GM18505 (cell line): ENCODE measurements around the gene ZNF516.

Source experiments
- ATAC-seq: cut with Tn5 transposase; IDR thresholded peaks from one replicate; pipeline ENCODE4 v1.9.1; 2021; ENCODE audit not compliant: unreplicated experiment
- POLR2A ChIP-seq: IDR thresholded peaks from 4 replicates; pipeline ENCODE4 v1.6.1; 2011; ENCODE audit warnings: borderline replicate concordance; ENCODE audit not compliant: insufficient read depth, insufficient read length; ENCODE audit errors: extremely low read depth

Gene ZNF516

GRCh38 chr18:76370201-76370600, 124.8 kb downstream of the ZNF516 start:
- TF ChIP-seq POLR2A = no peak

GRCh38 chr18:76369791-76370190, 125.3 kb downstream of the ZNF516 start:
- no peak for TF ChIP-seq POLR2A
- no peak for ATAC-seq

More at GRCh38 chr18:76370201-76370600, 124.8 kb downstream of the ZNF516 start:
- ATAC-seq = no peak

- TF ChIP-seq POLR2A = no peak
- ATAC-seq = no peak
Observed at GRCh38 chr18:76368976-76369375, 126.1 kb downstream of the ZNF516 start.

DNA sequence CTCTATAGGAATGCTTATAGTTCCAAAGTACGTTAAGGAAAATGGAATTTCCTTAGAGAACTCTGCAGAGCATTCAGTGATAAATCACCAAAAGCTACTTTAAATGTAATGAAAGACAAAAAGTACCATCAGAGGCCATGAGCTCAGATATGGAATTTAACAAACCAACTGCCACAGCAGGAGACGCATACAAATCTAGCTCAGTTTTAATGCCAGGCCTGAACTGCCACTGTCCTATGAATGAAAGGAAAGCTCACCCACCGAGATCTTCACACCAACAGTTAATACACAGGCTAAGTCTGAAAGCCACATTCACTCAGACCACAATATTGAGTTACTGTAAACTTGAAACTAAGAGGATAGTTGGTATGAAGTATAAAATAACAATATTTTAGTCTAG, 126.8 kb downstream of the ZNF516 start:
- no peak for TF ChIP-seq POLR2A
- no peak for ATAC-seq

DNA sequence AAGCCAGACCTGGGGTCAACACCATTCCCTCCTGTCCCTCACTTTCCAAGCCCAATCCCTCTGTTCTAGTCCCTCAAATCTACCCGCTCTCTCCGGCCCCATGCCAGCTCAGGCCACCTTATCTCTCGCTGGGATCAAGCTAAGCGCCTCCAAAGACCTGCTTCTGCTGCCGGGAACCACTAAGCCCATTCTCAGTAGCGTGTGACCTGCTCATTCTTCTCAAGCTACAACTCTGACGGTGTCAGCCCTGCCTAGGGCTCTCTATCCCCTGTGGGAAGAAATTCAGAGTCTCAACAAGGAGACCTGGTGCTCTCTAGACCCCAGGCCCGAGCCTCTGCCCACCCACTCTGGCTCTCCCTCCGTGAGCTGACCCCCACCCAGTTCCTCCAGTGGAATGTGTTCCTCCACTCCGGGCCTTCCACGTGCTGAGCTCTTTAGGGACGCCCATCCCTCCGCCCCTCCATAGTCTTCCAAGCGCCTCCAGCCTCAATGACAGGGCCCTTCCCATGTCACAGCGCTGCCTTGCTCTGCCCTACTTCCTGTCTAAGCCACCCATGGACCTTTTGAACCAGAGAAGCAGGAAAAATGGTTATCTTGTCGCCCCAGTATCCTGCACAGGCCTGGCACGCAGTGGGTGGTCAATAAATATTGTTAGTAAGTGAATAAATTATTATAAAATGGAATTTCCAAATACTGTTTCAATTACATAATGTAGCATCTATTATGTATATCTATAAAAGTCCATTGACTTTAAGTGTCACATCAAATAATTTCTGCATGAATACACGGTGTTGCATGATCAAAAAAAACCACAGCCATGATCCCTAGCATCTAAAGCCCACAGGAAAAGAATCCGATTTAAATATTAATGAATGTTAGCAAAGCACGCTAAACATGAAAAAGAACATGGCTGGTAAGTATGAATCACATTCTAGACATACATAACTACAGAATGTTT, 127.6 kb downstream of the ZNF516 start:
- TF ChIP-seq POLR2A = no peak
- no peak for ATAC-seq

- TF ChIP-seq POLR2A = no peak
- ATAC-seq = no peak
Observed at GRCh38 chr18:76365561-76365960, 129.5 kb downstream of the ZNF516 start.

- TF ChIP-seq POLR2A = no peak
- ATAC-seq = peak; percentile 82
Observed at GRCh38 chr18:76364282-76365259, 130.5 kb downstream of the ZNF516 start.

GRCh38 chr18:76363436-76364120, 131.5 kb downstream of the ZNF516 start:
- no peak for TF ChIP-seq POLR2A
- no peak for ATAC-seq

DNA sequence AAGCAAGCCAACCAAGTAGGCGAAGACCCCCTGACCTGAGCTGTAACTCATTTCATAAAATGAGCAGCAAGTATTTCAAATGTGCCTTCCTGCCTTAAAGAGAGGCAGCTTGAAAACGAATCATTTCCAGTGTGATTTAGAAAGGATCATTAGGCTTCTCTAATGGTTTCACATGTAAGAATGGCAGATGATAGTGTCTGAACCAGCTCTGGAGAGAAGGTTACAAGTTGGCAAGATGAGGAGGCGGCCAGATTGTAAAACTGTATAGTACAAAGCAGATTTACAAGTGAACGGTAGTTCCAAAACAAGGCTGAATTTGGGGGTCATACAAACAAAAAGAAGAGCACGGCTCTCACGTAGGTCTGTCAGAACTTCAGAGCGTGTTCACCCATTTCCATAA, 132.4 kb downstream of the ZNF516 start:
- ATAC-seq = no peak
- no peak for TF ChIP-seq POLR2A

DNA sequence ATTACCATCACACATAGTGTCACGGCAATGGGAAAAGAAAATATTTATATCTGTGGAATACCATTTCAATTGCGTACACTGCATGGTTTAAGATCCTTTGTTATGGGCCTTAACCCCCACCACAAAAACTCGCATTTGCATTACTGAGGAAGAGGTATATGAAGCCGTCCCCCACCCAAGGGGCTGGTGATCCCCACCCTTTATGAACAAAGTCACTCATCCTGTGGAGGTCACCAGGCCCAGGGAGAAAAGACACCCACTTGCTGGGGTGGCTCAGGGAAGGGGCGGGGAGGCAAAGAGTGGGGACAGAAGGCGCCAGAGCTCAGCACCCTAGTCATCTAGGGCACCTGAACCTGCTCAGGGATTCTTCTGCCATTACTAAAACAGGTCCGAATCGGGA, 133.8 kb downstream of the ZNF516 start:
- ATAC-seq = no peak
- TF ChIP-seq POLR2A = no peak

- no peak for ATAC-seq
- no peak for TF ChIP-seq POLR2A
Observed at GRCh38 chr18:76359909-76360308, 135.1 kb downstream of the ZNF516 start.

DNA sequence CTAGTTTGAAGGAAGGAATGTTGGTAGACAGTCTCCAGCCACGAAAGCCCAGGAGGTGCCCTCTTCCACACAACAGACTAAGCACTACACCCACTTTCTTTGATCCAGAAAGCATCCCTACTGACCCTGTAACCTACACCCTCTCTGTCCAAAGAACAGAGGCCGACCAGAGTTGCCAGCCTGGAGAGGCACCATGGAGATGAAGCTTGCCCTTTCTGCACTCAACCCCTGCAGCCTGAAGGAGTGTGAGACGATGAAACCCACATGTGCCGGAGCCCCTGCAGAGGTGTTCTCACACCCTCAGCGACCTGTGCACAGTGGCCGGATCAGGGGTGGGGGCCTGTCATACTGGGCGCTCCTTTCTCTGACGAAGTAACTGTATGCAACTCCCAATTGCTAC, 136.3 kb downstream of the ZNF516 start:
- ATAC-seq = no peak

DNA sequence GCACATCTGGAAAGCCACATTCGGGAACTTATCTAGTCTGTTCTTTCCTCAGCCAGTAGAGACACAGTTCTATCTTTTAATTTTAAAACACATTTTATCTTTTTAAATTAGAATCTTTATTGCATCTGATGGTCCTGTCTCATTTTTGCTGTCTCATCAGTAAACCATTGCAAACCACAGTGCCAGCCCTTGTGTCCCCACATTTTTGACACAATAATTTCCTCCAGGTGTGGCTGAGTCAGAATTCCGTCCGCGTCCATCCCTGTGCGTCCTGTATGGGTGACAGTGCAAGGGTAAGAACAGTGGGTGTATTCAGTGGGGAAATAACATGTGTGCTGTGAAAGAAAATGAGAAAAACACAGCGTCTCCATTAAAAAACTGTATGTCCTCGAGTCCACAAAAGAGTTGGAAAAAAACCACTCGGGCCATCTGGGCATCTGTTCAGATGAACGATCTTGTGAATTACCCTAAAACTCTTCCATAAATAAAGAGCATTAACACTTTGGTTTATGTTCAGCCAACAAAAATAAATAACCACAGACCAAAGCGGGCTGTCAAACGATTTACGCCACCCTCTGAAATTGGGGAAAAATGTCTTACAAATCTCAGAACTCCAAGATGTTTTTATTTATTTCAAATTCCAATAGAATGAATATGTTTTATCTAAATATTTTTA, 137.3 kb downstream of the ZNF516 start:
- ATAC-seq = no peak
- TF ChIP-seq POLR2A = no peak

More for the DNA sequence above, 136.3 kb downstream of the ZNF516 start:
- TF ChIP-seq POLR2A = no peak

- no peak for ATAC-seq
- no peak for TF ChIP-seq POLR2A
Observed at GRCh38 chr18:76357174-76357573, 137.9 kb downstream of the ZNF516 start.
